NK-92 treated with Interleukin-12 subunit alpha and Interleukin-12 subunit beta, amount 100 ng/mL, for 24 hours (cell line): ENCODE results near the gene LIPC.

ENCODE experiments used
- DNase-seq: peaks from one replicate; lab custom pipeline; 2025; lab: John Stamatoyannopoulos, UW

Gene LIPC

DNA sequence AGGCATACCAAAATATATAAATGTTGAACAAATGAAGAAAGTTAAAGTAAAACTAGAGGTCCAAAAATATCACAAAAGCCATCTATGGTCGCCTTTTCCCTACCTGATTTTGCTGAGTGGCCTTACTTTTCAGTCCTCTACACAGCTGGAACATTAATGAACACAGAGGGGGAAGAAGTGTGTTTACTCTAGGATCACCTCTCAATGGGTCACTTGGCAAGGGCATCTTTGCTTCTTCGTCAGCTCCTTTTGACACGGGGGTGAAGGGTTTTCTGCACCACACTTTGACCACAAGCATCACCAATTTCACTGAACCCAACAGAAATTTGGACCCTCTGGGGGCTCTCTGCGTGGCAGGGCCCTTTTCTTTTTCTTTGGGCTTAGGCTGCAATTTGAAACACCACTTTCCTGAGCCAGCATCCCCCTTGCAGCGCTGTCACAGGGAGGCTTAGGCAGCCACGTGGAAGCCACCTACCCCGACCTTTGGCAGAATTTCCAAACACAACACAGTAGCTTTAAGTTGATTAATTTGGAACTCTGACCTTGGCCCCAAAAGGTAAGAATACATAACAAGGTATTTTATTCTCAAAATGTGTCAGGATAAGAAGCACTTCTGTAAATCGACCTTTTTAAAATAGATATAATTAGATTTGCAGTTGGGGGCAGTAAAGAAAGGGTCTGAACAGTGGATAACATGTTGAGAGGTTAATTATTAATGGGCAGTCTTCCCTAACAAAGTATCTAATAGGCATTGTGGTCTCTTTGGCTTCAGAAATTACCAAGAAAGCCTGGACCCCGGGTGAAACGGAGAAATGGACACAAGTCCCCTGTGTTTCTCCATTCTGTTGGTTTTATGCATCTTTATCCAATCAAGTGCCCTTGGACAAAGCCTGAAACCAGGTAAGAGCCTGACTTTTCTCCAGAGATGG, at the start of gene LIPC:
LIPC (plus strand) TSS at position 771 of the 929 bp plus-strand sequence; CDS start at position 813, 42 bp downstream.
- no peak for DNase-seq

DNA sequence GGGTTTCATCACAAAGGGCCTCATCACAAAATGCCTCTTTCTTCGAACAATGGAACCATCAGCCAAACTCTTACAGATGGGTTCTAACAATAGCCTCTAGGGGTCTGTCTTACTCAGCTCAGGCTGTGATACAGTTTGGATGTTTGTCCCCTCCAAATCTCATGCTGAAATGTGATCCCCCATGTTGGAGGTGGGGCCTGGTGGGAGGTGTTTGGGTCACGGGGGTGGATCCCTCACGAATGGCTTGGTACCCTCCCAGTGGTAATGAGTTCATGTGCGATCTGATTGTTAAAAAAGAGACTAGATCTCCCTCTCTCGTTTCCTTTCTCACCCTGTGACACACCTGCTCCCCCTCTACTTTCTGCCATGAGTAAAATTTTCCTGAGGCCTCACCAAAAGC, 47.9 kb upstream of the LIPC start:
- DNase-seq, result no peak

DNA sequence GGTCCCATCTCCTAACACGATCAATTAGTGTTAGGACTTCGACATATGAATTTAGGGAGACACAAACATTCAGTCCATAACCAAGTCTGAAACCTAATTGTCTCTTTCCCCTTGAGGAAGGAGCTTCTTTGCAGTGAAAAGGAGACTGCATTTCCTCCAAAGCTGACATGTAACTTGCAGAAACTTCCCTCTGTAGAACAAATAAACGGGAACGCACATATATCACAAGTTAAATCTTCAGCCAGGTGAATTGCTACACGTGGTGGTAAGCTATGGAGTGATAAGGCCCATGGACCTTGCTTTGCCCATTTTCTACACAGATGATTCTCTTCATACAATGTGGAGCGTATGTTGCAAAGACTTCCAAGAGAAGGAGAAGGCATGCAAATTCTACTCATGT, 47.1 kb upstream of the LIPC start:
- no peak for DNase-seq

DNA sequence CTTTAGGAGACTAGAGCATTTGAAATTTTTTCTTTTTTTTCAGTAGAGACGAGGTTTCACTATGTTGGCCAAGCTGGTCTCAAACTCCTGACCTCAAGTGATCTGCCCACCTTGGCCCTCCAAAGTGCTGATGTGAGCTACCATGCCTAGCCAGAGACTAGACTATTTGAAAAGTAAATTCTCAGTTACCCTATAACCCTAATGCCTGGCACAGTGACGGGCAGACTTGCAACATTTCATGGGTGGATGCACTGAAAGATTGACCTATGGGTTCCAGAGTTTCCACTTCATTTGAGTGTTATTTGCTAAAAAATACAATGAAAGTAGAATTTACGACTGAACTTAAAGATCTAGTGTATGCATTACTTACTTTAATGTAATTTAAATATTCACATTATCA, 45.7 kb upstream of the LIPC start:
- DNase-seq, result no peak

DNA sequence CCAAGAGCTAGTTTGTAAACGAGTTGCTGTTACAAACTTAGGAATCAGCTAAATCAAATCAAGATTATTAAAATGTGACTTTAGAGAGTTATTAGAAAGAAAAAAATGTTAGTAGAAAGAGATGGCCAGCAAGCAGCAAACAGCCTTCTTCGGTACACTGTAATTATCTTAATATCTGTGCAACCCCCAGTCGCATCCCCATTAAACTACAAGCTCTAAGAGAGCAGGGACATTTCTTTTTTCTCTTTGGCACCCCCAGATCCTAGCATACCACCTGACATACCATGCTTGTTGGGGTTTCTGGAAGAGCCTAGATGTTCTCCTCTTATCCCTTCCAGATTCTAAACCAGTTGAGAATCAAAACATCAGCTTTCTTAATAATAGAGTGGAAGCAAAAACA, 45.1 kb upstream of the LIPC start:
- DNase-seq, result no peak

DNA sequence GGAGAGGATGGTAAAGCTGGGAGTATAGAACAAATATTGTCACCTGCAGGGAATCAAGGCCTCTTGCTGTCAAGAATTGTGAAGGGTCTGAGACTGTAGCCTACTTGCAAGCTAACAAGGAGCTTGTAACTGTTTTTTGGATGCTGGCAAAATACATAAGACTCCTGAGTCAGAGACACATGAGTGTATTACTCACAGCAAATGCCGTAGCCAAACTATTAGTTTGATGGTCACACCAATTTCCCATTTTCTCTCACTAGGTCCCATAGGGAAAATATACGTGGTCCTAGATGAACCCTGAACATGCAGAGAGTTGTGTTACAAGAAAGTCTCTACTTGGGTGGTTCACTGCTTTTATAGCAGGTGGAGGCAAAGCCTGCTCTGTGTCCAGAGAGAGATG, 44.7 kb upstream of the LIPC start:
- no peak for DNase-seq

DNA sequence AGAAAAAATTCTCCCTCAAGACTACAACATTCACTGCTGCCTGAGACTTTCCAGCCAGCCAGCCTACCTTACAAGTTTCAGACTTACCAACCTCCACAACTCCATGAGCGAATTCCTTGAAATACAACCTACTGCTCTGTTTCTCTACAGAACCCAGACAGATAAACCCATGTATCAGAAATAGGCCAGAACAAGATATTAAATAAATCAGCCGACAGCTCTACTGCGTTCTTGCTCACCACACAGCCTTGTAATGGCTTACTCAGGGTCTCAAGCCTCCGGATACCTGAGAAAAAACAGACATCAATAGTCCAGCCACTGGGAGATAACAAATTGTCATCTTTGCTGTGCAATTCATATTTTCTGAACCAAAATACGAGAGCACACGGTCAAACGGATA, 43.6 kb upstream of the LIPC start:
- no peak for DNase-seq

DNA sequence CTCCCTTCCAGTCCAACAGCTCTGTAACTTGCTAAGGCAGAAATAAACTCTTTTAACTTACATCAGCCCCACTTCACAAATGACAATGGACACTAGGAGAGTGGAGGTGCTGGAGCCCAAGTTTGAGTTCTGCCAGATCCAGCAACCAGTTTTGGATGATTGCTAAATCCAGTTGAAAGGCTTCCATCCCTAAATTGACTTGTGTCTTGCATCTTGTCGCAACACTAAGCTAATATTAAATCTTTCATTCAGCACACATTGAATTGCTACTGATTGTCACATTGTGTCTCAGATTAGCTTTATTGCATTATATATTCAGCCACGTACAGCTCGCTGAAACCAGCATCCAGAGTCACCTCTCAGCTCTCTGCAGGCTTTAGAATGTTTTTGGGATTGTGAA, 41.7 kb upstream of the LIPC start:
- no peak for DNase-seq

DNA sequence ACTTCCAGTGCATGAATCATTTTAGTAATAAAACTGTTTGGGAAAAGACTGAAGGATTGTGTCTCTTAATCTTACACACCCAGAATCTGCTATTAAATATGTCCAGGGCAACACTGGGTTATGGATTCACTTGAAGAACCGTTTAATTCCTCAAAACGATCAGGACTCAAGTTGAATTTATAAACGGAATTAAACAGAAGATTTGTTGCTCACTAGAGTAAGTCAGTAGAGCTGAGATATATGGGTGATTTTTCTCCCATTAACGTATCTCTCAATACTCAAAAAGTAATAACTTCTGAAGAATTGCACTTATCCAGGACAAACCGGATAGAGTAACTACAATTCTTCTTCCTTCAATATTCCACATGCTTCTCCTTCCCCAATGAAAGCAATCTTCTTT, 41.1 kb upstream of the LIPC start:
- no peak for DNase-seq

DNA sequence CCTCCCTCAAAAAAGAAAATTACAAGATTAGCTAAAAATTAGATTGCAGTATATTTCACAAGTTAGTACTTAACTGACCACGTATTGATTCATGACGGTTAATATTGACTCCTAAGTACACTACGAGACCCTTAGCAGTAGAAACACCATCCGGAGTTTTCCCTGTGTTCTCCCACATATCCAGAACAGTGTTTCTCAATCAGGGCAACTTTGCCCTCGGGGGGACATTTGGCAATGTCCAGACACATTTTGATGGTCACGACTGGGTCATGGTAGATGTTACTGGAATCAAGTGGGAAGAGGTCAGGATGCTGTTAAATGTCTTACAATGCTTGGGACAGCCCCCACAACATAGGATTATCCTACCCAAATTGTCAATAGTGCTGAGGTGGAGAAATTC, 40.7 kb upstream of the LIPC start:
- no peak for DNase-seq

DNA sequence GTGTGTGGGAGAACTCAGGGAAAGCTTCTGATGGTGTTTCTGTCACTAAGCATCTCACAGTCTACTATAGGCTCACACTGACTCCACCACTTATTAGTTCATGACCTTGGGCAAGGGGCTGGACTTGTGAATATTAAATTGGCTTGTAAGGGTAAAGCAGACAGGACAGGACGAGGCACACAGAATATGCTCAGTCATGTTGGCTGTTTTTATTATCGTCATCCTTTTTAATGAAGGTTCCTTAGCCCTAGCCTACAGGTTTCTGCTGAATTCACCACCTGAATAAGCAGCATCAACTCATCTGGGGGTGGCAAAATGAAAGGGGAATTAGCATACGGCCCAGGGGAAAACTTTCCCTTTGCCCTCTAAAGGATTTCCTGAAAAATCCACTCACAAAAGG, 39.6 kb upstream of the LIPC start:
- no peak for DNase-seq

DNA sequence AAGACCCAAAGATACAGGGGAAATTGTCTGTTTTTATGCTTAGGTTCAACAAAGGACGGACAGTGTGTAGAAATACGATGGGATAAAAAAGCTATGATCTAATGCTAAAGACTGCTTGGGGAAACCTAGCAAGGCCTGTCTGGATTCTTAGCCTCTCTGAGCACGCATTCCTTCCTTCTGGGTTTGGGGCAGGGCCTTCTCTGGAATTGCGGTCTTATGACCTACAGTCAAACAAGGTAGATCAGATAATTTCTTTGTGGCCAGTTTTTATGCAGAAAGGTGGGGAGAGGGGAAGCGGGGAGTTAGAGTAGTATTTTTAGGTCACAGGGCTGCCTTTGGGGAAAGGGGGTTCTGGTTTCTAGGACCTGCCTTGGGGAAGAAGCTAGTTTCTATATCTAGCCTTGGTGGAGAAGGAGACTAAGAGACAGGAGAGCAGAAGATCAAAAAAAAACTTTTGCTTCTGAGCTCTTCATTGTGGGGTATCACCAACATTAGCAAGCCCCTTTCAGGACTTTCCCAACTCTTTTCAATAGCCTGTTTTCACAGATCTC, 39.1 kb upstream of the LIPC start:
- DNase-seq, result no peak

DNA sequence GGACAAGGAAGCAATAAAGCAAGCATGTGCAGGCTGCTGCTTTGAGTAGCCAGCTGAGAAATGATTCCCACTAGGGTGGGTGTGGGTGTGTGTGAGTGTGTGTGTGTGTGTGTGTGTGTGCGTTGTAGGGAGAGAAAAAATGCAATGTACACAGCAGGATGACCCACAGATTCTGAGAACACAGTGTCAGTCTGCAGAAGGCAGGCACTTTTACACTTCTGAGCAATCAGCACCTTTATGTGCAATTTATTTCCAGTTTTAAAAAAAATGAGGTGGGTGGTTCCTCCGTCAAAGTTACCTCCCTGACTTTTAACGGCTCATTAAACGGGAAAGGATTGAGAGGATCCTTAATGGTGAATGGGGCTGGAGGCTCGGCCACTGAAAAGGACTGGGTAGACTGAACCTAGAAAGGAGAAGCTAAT, 38.5 kb upstream of the LIPC start:
- DNase-seq, result no peak

DNA sequence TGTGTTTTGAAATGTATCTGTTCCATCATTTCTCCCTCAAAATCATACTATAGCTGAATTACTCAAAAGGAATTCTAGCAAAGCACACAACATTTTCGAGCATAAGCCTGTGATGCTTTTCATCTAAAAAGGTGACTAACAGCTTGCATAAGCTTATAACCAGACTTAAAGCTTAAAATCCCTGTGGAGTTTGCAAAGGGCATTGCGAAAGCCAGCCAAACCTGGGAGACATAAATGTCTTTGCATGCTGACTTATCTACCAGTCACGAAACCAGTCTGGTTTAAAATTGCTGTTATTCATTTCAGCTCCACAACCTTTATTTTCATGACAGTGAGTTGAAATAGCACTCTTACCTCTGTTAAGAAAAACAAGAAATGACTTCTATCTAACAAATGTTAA, 35.6 kb upstream of the LIPC start:
- DNase-seq, result no peak

DNA sequence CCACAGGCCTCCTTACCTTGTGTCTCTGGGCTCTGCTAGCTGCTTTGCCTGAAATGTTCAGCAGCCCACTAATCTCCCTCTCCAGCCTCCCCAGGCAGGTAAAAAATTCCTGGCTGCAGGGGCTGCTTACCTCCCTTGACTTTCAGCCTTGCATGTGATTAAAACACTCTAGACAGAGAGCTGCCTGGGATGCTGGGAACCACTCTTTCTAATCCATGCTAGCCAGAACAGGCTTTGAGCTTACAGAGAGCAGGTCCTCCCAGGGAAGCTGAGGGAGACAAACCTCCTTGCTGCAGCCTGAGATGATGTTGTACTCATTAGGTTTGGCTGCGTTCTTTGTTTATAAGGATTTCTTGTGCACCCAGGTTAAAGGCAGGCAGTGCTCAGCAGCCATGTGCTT, 33.7 kb upstream of the LIPC start:
- DNase-seq, result no peak

DNA sequence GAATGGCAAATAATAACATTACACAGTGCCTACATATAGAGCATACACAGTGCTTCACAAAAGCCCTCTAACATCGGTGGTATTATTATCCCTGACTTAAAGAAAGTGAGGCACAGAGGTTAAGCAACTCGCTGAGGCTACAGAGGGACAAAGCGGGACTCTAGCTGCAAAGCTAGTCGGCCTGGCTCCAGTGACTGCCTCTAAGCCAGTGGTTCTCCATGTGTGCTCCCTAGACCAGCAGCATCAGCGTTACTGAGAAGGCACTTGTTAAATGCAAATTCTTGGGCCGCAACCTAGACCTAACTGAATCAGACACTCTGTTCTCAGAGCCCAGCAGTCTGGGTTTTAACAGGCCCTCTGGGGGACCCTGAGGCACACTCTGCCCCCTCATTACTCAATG, 33.1 kb upstream of the LIPC start:
- no peak for DNase-seq

DNA sequence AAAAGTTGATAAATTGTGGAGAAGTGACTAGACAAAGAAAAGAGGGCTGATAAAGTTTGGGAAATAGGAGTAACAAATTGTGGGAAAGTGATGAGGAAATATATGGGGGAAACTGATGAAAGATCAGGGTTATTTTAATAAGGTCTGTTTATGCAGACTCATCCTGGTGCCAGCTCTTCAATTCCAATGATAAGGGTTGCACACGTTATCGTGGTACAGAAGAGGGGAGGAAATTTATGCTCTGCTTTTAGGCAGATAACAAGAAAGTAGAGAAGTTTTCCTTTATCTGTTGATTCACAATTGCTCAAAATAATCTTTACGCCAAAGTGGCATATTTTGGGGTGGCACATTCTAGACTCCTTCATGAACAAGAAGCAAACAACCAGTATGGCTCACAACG, 32.1 kb upstream of the LIPC start:
- DNase-seq, result no peak

DNA sequence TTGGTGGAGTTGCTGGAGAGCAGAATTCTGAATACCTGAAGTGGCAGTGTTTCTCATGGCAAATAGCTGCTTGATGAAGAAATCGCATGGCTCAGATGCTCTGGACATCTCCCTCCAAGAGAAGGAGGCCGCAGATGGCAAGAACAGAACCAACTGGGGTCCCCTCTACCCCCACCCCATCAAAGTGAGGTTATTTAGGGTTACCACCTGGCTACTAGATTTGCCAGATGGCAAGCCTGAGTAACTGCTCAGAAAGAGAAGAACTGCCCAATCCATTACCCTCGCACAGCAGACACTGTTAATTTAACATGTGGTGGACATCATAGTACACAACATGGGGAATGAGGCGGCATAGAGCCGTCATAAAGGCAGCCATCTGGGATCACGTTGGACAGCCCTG, 30.5 kb upstream of the LIPC start:
- DNase-seq, result no peak

DNA sequence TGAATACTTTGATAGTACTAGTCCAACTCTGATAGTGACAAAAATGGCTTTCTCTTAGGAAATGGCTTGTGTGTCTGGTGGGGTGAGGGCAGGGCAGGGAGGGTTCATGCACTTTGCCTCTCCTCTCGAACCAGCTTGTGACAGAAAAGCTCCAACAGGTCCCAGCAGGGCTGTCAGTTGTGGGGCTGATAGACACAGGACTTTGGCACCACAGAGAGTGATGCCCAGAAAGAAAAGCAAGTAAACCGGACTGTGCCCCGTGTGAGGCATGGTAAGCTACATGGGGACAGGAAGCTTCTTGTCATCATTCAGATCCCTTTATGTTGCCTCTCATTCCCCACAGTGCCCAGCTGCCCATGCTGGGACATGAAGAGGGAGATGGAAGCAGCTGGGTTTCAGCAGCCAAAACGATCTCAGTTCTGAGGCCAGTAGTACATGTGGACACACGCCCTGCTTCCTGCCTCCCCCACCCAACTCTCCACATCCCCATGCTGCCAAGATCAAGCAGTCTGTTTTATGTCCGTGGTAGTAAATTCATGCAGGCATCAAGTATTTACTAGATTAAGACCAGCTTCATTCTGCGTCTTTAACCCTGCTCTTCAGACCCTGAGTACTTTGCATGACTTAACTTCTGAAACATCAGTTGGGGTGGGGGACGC, 29.7 kb upstream of the LIPC start:
- DNase-seq, result no peak

DNA sequence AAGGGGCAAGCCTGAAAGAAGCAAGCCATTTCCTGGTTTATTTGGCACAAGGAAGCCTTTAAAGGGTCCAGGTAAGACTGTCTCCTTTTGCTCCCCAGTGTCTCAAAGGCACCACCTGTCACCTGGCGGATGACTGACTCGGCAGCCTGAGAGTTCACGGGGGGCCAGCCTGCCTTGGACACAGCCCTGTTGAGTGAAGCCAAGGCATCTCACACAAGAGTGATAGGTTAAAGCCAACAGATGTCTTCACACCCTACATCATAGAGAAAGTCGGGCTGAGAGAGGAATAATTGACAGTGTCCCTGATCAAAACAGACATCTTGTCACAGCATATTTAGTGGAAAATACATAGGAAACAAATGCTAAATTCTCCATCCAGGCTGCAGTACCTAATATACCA, 28.2 kb upstream of the LIPC start:
- DNase-seq, result no peak

DNA sequence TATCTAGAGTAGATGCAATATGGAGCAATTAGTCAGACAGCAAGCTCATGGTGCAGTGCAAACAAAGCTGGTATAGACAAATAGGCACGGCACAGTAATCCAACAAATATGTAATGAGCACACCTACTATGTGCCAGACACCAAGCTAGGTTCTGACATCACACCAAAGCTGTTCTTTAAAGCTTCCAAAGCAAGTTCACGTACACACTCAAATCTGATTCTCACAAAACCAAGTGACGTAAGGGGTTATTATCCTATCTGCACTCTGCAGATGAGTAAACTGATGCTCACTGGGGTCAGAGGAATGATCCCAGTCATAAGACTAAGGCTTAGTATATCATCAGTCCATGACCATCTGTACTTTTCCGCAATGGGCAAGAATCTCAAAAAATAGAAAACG, 27.8 kb upstream of the LIPC start:
- no peak for DNase-seq

DNA sequence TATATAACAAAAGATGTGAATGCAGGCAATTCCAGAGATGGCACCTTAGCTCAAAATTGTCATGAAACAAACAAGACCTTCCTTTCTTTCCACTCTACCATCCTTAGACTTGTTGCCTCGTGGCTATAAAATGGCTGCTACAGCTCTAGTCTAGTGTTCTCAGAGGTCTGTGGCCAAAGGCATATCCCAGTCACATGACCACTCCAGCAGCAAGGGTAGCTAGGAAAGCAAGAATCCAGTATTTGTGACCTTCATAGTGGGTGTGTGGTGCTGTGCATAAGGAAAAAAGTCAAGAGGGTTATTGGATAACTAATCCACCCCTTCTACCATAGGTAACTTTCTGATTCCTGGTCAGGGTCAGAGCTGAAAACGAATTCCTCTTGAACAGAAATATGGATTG, 27.1 kb upstream of the LIPC start:
- DNase-seq, result no peak

DNA sequence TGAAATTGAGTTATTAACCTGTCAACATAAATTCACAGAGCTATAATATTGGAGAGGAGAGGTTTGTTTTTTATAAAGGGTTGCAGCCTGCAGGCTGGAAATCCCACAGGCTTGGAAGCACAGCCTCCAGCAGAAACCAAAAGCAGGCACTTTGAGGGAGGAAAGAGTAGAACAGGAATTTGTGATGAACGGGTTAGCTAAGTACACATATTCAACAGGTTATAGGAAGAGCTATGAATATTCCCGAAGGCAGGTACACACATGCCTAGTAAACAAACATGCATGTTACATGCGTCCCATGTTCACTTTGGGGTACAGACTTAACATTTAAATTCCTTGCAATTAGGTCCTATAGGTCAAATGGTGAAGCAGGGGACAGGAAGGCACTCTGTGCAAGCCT, 25.9 kb upstream of the LIPC start:
- DNase-seq, result no peak
